Esophagus (tissue), 2 donors: ENCODE results near the gene BCAN. TPM values are rescaled to one million over a fixed set of nuclear protein-coding genes. Genes with fewer than 3 reads are reported as not detected.

Experiments used
- H3K27ac ChIP-seq, 2 donors: one replicate each; pipeline ENCODE4 v1.5.1; 2013; ENCODE audit warnings: low read depth in 2 of 2, mild to moderate bottlenecking in 2 of 2, inconsistent platforms in 1 of 2, low read length in 1 of 2, moderate library complexity in 1 of 2
- H3K27me3 ChIP-seq, 2 donors: one replicate each; pipeline ENCODE4 v1.6.1; 2013; ENCODE audit warnings: low read length in 2 of 2, control low read depth in 1 of 2, mild to moderate bottlenecking in 1 of 2; ENCODE audit not compliant: insufficient read depth in 2 of 2, control insufficient read depth in 1 of 2
- H3K36me3 ChIP-seq, 2 donors: one replicate each; pipeline ENCODE4 v1.6.1; 2013; ENCODE audit warnings: low read length in 1 of 2; ENCODE audit not compliant: control insufficient read depth in 2 of 2, insufficient read depth in 2 of 2
- H3K4me1 ChIP-seq, 2 donors: one replicate each; pipeline ENCODE4 v1.6.1; 2013; ENCODE audit warnings: low read length in 1 of 2; ENCODE audit not compliant: control insufficient read depth in 2 of 2, insufficient read depth in 2 of 2
- H3K4me3 ChIP-seq, 2 donors: one replicate each; pipeline ENCODE4 v1.5.1; 2013; ENCODE audit warnings: low read length in 2 of 2, mild to moderate bottlenecking in 2 of 2, low read depth in 1 of 2, moderate library complexity in 1 of 2
- H3K9me3 ChIP-seq, 2 donors: one replicate each; pipeline ENCODE4 v1.6.1; 2013; ENCODE audit warnings: mild to moderate bottlenecking in 2 of 2, low read depth in 1 of 2, low read length in 1 of 2, moderate library complexity in 1 of 2; ENCODE audit not compliant: control insufficient read depth in 2 of 2, insufficient read depth in 1 of 2
- WGBS, 2 donors: extraction: QIAGEN DNeasy Blood & Tissue Kit; methylation state at CpG; one replicate each; pipeline ENCODE4 v1.1.7; 2013; 5-methylcytosine and 5-hydroxymethylcytosine counted together
- polyA plus RNA-seq, 2 donors: library from polyadenylated mRNA; stranded (reverse); fragments of 200-250 nt; gene quantifications; one replicate each; pipeline ENCODE4 v1.2.3, GENCODE V29; 2013
- donor health status: healthy with polysubstance abuse.
- donor health status: Bipolar disorder and iron deficiency.

The BCAN gene
- polyA plus RNA-seq, 2 donors = 0.01 to 0.04 TPM

DNA sequence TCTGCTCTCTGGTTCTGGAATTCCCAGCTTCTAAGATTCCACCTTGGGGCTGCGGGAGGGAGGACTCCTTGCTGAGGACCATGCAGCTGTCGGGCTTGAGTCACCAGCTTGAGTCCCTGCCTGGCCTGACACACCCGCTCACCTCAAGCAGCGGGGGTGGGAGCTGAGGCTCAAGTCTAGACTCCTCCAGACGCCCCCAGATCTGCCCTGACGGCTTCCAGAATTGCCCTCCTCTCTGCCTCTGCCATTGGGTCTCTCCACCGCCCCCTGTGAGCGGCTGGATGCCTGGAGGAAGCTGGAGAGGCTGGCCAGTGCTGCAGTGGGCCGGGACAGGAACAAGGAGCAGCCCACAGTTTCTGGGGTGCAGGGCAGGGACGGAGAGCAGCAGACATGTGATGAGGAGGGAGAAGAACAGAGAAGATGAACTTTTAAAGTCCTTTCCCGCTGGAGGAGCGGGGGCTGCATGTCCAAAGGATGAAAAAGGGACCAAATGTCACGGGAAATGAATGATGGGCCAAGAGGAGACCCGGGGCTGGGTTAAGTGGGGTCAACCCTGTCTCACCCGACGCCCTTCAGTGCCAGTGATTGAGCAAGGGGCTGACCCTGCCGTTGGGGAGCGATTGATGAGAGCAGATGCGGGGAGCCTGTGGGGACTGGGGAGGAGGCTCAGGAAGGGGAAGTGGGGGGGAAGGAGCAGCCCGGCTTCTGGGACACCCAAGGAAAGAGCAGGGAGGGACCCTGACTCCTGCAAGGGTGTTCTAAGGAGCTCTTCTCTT is 49.9 kb downstream of the BCAN start:
- Histone ChIP-seq H3K4me1 (peaks cover 0 to 36% of the 10 kb centered on the region in 2 donors), H3K9me3 (no peaks in the 10 kb centered on the region), H3K4me3 (peak overlapping the region in 1 of 2 donors; percentile 5), H3K27ac (peak overlapping the region; percentile 88), H3K27me3 (no peaks in the 10 kb centered on the region), H3K36me3 (no peaks in the 10 kb centered on the region)
- WGBS, 2 donors = 24 to 28% methylated on average over 20 of the region's 20 CpGs

DNA sequence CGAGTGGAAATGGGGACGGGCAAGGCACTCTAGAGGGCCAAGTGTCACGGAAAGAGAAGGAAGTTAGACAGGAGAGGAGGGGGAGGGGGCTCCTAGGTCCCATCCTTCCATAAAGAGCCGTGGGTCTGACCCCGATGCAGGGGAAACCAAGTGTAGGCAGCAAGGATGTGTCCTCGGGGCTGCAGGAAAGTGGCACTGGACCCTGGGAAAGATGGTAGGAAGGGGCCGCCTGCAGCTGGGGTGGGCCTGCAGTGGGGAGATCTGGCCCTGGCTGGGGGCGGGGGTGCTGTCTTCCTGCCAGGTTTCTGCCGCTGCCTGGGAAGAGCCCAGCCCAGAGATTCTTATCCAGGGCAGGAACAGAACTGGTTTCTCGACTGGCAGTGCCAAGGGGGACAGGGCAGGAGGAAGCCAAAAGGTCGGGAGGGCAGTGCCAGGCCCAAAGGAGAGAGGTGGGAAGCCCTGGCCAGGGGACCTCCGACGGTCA is 50.6 kb downstream of the BCAN start:
- 10 to 13% methylated on average over 13 of the region's 13 CpGs for WGBS, 2 donors
- peak overlapping the region in 1 of 2 donors; percentile 5 for H3K4me3 ChIP-seq
- H3K27me3 ChIP-seq = no peaks in the 10 kb centered on the region
- peak overlapping the region; percentile 88 for H3K27ac ChIP-seq
- no peaks in the 10 kb centered on the region for H3K36me3 ChIP-seq
- H3K4me1 ChIP-seq = peaks cover 0 to 37% of the 10 kb centered on the region in 2 donors
- no peaks in the 10 kb centered on the region for H3K9me3 ChIP-seq

DNA sequence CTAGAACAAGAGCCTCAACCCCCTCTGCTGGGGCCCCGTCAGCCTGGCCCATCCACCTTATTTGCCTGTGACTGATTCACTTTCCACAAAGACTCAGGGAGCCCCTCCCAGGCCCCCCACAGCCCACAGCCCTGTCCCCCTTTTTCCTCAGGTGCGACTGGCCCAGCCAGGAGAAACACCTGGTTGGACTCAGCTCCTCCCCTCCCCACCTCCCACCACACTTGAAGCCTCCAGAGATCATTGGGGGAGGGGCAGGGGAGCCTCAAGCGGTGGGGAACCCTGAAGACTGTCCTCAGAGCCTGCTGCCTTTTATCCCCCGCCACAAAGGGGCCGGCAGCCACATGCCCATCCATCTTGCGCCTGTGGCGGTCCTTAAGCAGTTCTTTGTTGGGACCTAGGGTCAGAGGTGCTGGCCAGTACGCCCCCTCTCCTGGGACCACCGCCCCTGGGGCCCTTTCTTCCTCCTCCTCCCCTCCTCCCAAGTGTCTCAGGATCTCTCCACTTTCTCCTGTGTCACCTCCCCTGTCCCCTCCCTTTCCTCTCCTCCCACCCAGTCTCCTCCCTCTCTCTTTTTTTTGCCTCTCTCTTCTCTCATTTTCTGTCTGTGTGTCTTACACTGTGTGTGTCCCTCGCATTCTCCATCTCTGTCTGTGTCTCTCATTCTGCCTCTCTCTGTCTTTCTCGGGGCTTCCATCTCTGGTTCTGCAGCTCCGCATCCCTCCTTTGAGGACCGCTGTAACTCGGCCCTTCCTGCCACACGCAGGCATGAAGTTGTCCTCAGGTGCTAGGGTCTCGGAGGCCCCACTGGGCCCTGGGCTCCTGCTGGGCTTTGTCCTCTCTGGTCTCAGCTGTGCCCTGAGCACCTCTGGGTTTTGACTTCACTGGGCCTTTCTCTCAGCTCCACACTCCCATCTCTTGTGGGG is 51.3 kb downstream of the BCAN start:
- Histone ChIP-seq H3K27me3 (no peaks in the 10 kb centered on the region), H3K36me3 (no peaks in the 10 kb centered on the region), H3K27ac (peak overlapping the region; percentile 88), H3K4me1 (peaks cover 0 to 38% of the 10 kb centered on the region in 2 donors), H3K4me3 (no peak overlapping the region), H3K9me3 (no peaks in the 10 kb centered on the region)
- 41 to 45% methylated on average over 16 of the region's 16 CpGs for WGBS, 2 donors

DNA sequence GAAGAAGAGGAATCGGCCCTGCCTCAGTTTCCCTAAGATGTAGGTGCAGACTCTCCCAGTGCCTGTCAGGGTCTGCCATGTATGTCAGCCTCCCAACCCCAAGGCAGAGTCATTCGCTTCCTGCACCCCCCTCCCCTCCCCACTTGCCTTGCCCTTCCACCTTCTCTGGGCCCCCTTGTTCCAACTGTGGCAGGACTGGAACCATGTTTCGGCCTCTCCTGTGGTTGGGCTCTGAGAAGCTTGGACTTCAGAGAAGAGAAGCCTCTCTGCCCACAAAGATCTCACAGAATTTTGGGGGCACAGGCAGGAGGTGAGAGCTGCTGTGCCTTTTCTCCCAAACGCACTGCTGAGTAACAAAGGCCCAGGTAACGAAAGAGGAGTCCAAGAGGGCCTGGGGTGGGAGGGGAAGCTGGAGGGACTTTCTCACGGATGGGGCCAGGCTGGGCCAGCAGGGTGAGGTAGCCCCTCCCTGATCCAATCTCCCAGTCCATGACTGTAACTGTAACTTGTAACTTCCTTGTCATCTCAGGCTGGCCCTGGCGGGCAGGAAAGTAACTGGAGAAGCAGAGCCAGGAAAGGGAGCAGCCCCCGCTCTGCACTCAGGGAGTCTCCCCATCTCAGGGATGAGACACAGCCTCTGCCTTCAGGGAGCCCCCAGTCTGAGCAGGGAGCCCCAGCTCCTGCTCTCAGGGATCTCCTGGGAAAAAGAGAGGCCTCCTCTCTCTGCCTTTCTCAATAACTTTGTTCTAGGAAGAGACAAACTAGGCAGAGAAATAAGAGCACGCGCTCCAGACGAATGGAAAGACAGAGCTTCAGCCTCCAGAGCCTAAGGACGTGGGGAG is 52.2 kb downstream of the BCAN start:
- 55 to 62% methylated on average over 12 of the region's 12 CpGs for WGBS, 2 donors
- H3K4me3 ChIP-seq = peak overlapping the region in 1 of 2 donors; percentile 7
- no peaks in the 10 kb centered on the region for H3K9me3 ChIP-seq
- peaks cover 0 to 3% of the 10 kb centered on the region in 2 donors for H3K36me3 ChIP-seq
- H3K27ac ChIP-seq = peak overlapping the region; percentile 88
- H3K4me1 ChIP-seq = peaks cover 0 to 38% of the 10 kb centered on the region in 2 donors
- no peaks in the 10 kb centered on the region for H3K27me3 ChIP-seq

DNA sequence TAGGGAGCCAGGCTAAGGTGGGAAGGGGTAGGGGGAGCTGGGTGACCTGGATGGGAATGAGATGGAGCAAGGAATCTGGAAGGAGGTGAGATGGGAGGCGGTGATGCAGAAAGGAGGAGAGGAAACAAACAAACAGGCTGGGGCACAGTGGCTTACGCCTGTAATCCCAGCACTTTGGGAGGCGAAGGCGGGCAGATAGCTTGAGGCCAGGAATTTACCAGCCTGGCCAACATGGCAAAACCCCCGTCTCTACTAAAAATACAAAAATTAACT is 52.7 kb downstream of the BCAN start:
- Histone ChIP-seq H3K36me3 (peaks cover 0 to 5% of the 10 kb centered on the region in 2 donors), H3K27me3 (no peaks in the 10 kb centered on the region), H3K4me3 (peak overlapping the region in 1 of 2 donors; percentile 7), H3K4me1 (peaks cover 0 to 37% of the 10 kb centered on the region in 2 donors), H3K9me3 (no peaks in the 10 kb centered on the region), H3K27ac (peak overlapping the region; percentile 69 to 88)
- 52 to 78% methylated on average over 5 of the region's 5 CpGs for WGBS, 2 donors

DNA sequence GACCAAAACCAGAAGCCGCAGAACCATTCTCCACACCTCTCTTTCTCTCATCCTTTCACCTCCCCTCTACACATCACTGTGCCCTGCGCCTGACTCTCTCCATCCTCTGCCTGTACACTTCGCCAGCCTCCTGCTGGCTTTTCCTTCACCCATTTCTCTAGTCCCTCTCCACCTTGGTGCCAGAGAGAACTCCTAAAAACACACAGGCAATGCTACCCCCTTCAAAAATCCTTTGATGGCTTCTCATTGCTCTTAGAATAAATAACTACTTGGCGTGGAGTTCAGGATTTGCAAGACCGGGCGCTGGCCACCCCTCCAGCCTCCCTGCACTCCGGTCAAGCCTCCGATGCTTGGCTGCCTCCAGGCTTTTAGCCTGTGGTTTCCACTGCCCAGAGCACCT is 54.8 kb downstream of the BCAN start:
- no peak overlapping the region for H3K27ac ChIP-seq
- H3K4me1 ChIP-seq = peaks cover 6 to 26% of the 10 kb centered on the region in 2 donors
- no peak overlapping the region for H3K4me3 ChIP-seq
- H3K9me3 ChIP-seq = no peaks in the 10 kb centered on the region
- H3K36me3 ChIP-seq = peaks cover 0 to 15% of the 10 kb centered on the region in 2 donors
- H3K27me3 ChIP-seq = no peaks in the 10 kb centered on the region
- 89 to 90% methylated on average over 8 of the region's 8 CpGs for WGBS, 2 donors

DNA sequence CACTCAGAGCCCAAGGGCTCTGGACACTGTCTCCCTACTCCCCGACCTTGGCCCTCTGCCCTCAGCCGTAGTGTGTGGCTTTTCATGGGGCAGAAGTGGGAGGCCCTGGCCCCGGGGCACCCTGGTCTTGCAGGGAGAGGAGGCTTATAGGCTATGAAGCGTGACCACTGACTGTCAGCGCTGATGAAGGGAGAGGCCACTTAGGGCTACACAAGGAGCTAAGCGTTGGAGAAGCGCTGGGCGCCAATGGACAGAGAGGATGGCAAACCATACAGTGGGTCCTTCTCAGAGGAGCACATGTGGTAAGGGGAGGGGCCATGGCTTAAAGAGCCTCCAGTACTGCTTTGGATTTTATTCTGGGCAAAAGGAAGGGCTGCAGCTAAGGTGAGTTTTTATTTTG is 55.6 kb downstream of the BCAN start:
- Histone ChIP-seq H3K36me3 (peaks cover 0 to 15% of the 10 kb centered on the region in 2 donors), H3K27ac (no peak overlapping the region), H3K27me3 (no peaks in the 10 kb centered on the region), H3K4me3 (no peak overlapping the region), H3K9me3 (no peaks in the 10 kb centered on the region), H3K4me1 (peaks cover 6 to 19% of the 10 kb centered on the region in 2 donors)
- WGBS, 2 donors = 59 to 65% methylated on average over 8 of the region's 8 CpGs

DNA sequence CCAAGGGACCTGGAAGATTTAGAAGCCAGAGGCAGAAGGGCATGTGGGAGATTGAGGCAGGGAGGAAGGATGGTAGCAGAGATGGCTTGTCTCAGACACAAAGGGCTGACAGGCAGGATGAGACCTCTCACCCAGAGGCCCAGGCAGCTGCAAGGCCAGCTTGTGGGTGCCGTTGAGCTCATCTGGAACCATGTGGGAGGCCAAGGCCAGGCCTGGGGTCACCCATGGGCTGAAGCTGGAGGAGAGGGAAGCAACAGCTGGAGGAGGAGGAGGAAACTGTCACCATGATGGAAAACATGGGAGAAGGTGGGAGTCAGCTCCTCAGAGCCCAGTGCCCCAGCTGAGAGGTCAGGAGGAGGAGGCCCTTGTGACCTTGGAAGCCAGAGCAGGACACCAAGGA is 57.1 kb downstream of the BCAN start:
- Histone ChIP-seq H3K4me3 (no peak overlapping the region), H3K27ac (no peak overlapping the region), H3K9me3 (no peaks in the 10 kb centered on the region), H3K36me3 (peaks cover 0 to 15% of the 10 kb centered on the region in 2 donors), H3K27me3 (no peaks in the 10 kb centered on the region), H3K4me1 (peaks cover 6 to 14% of the 10 kb centered on the region in 2 donors)
- 75 to 85% methylated on average over 1 of the region's 1 CpG for WGBS, 2 donors
